ACHN (cell line): ENCODE results near the gene ZNF564.
A peak's percentile ranks its signal among the peaks of the same experiment; 100 is the strongest.
"Not testable (repeated sequence)": the region's sequence is repeated elsewhere in the genome, so short reads cannot be mapped to it uniquely, and the experiment has no call there.

Experiments used
- DNase-seq: peaks from one replicate; pipeline ENCODE4 v3.0.0-alpha.2; 2015
- in situ Hi-C: cut with HindIII; loops from 2 replicates; pipeline ENCODE4 v1.10.0; 2017; ENCODE audit warnings: low sequenced_read_pairs, low pct_ligation_motif_present, low pct_unique_long_range_greater_than_20kb

Gene ZNF564

GRCh38 chr19:12526542-12526941 lies 24.7 kb downstream of the ZNF564 start:
- DNase-seq, result no peak
- in situ Hi-C loops, result no loop called here

GRCh38 chr19:12521996-12522395 lies 29.3 kb downstream of the ZNF564 start:
- DNase-seq, result no peak
- in situ Hi-C loops, result no loop called here

GRCh38 chr19:12513531-12514061 lies 37.7 kb downstream of the ZNF564 start:
- in situ Hi-C loops, result no loop called here
- DNase-seq, result no peak

DNA sequence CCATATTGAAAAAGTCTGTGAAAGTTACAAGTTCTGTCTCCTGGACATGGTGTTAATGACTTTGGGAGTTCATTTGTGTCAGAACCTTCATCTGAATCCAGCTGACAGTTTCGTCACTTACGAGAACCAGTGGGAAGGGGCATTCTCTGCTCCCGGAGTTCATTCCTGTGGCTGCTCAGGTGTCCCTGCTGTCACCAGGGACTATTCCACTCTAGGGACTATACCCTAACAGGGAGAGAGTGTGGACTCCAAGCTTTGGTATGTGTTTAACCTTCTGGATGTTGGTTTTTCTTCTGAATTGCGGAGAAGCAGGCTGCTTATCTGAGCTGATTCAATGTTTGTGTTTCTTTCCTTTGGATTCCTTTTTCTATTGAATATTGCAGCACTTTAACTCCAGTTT lies 54.2 kb downstream of the ZNF564 start:
- no peak for DNase-seq
- in situ Hi-C loops, result no loop called here

- in situ Hi-C loops, result no loop called here
- DNase-seq, result no peak
Measured at GRCh38 chr19:12496480-12496879, 54.8 kb downstream of the ZNF564 start.

DNA sequence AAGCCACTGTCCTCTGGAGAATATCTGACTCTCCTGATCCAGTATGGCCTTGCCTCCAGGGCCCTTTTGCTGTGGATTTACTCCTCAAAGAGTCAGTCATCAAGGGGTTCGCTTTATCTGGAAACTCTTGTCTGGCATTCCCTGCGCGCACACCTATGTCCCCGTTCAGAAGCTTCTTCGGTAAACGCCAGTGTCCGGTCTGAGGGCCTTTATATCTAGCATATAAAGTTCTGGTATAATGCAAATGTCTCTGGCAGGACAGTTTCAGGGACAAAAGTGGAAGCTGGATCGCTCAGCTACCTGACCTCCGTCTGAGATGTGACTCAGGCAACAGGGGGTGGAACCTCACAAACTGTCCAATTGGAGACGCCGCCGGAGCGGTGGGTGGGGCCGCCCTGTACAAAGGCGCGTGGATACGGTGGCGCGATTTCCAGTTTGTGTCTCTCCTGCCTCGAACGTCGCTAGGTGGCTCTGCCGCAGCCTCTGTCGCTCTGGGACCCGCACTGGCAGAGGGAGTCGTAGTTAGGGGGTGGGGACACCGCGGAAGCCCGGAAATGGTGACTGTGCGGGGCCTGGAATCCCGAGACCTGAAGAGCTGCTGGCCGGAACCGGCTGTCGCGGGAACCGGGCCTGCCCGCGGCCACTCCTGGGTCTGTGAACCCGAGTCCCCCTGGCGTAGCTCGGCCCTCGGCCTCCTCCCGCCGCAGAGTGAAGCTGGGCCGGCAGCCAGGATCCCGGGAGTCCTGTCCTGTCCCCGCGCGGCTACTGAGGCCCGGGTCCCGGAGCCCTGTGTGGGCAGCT lies 56.1 kb downstream of the ZNF564 start:
- DNase-seq, result peak; percentile 39
- in situ Hi-C loops, result no loop called here

DNA sequence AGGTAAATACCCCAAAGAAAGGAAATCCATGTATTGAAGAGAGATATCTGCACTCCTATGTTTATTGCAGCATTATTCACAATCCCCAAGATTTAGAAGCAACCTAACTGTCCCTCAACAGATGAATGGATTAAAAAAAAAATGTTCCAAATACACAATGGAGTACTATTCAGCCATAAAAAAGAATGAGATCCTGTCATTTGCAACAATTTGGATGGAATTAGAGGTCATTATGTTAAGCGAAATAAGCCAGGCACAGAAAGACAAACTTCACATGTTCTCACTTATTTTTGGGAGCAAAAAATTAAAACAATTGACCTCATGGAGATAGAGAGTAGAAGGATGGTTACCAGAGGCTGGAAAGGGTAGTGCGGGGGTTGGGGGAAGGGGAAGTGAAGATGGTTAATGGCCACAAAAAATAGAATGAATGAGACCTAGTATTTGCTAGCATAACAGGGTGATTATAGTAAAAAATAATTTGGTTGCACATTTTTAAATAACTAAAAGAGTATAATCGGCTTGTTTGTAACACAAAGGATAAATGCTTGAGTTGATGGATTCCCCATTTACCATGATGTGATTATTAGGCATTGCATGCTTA lies 56.9 kb downstream of the ZNF564 start:
- DNase-seq, result no peak
- in situ Hi-C loops, result no loop called here

- DNase-seq, in situ Hi-C loops: not testable (repeated sequence)
Measured at GRCh38 chr19:12486265-12486783, 65.0 kb downstream of the ZNF564 start.

GRCh38 chr19:12485571-12485970 lies 65.7 kb downstream of the ZNF564 start:
- in situ Hi-C loops, result no loop called here
- no peak for DNase-seq

GRCh38 chr19:12485052-12485416 lies 66.2 kb downstream of the ZNF564 start:
- no peak for DNase-seq
- in situ Hi-C loops, result no loop called here

- DNase-seq, result peak; percentile 68
- in situ Hi-C loops, result no loop called here
Measured at GRCh38 chr19:12484371-12485051, 66.8 kb downstream of the ZNF564 start, which contains the start of gene ZNF709. TSS of gene ZNF709 (minus strand) at chr19:12484816. CDS start at chr19:12484657, 159 bp downstream.

DNA sequence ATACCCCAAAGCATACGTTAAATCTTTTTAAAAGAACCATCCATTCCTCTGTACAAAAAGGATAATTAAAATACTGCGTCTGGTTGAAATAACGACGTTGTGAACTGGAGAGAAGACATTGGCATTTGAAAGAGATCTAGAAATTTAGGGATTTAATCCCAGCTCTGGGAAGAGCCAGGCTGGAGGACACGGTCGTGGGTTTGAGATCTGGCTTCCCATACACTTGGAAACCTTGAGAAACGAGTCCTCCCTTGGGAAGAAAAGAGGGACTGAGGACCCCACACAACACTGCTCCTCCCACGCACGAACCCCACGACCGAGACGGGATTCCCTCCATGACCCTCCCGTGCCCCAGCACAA lies 67.3 kb downstream of the ZNF564 start:
- DNase-seq, result no peak
- in situ Hi-C loops, result no loop called here

- no peak for DNase-seq
- in situ Hi-C loops, result no loop called here
Measured at GRCh38 chr19:12482509-12482886, 68.8 kb downstream of the ZNF564 start.

GRCh38 chr19:12481781-12482508 lies 69.3 kb downstream of the ZNF564 start:
- in situ Hi-C loops, result no loop called here

GRCh38 chr19:12478234-12478941 lies 72.9 kb downstream of the ZNF564 start:
- in situ Hi-C loops, result no loop called here
- no peak for DNase-seq

More at GRCh38 chr19:12481781-12482508, 69.3 kb downstream of the ZNF564 start:
- DNase-seq, result no peak
